Psoas muscle (tissue), 8 donors: Measurements from ENCODE around the gene KRT78. TPM values are rescaled to one million over a fixed set of nuclear protein-coding genes. Genes with fewer than 3 reads are reported as not detected.

Experiments
- ATAC-seq, 4 donors: fragments of 200-7000 bp; cut with Tn5 transposase; one replicate each; pipeline ENCODE4 v1.9.1; 2020; ENCODE audit warnings: moderate library complexity in 3 of 4, mild to moderate bottlenecking in 2 of 4
- DNase-seq, 2 donors: peaks; one replicate each; pipeline ENCODE4 v3.0.0-alpha.2; 2020
- H3K27ac ChIP-seq: fragments of 200-600 bp; one replicate; pipeline ENCODE4 v1.8.0; 2022
- H3K27me3 ChIP-seq, 3 donors: fragments of 200-600 bp in 1 of 3; one replicate each; pipeline versions ENCODE4 v1.6.1 to v1.8.0; 2013 to 2022; ENCODE audit warnings: low read length in 2 of 3, mild to moderate bottlenecking in 2 of 3, moderate library complexity in 1 of 3; ENCODE audit not compliant: insufficient read depth in 3 of 3
- H3K36me3 ChIP-seq, 2 donors: fragments of 200-600 bp in 1 of 2; one replicate each; pipeline versions ENCODE4 v1.6.1 to v1.8.0; 2013 to 2022; ENCODE audit warnings: low read depth in 1 of 2, mild to moderate bottlenecking in 1 of 2, moderate library complexity in 1 of 2; ENCODE audit not compliant: insufficient read depth in 1 of 2
- H3K4me1 ChIP-seq: fragments of 200-600 bp; one replicate; pipeline ENCODE4 v1.8.0; 2022
- H3K4me3 ChIP-seq: fragments of 200-600 bp; one replicate; pipeline ENCODE4 v1.8.0; 2022; ENCODE audit warnings: mild to moderate bottlenecking
- H3K9me3 ChIP-seq: fragments of 200-600 bp; one replicate; pipeline ENCODE4 v1.8.0; 2022
- WGBS, 3 donors: extraction: QIAGEN DNeasy Blood & Tissue Kit; methylation state at CpG; one replicate each; pipeline versions ENCODE4 v1.1.6 to v1.1.7; 2013; 5-methylcytosine and 5-hydroxymethylcytosine counted together
- intact Hi-C, 2 donors: fragments of 100-400 bp; cut with DNase I; formaldehyde crosslinking; loops; one replicate each; pipeline versions ENCODE4 v1.11.0 to v1.14.2; 2022
- polyA plus RNA-seq, 3 donors: library from polyadenylated mRNA; stranded (reverse); fragments of 200-250 nt; gene quantifications; one replicate each; pipeline ENCODE4 v1.2.3, GENCODE V29; 2013
- total RNA-seq, 4 donors: library from RNA; stranded (reverse); fragmentation: NEBNext Ultra II Directional in 2 of 4; extraction: Animal tissue kit (Norgen Biotek cat#: 25700) in 2 of 4; gene quantifications; one replicate each; pipeline versions ENCODE4 v1.2.1 to v1.2.4, GENCODE V29; 2021 to 2023
- TF ChIP-seq, protein P1 (sequence below): fragments of 200-600 bp; IDR thresholded peaks from one replicate; pipeline ENCODE4 v1.8.0; 2022; ENCODE audit warnings: antibody characterized with exemption
- donor health status: healthy with polysubstance abuse.
- donor health status: DM: no; HTN: no; CAD: no; lungs with moderate emphysema.
- donor health status: Bipolar disorder and iron deficiency.
- donor health status: healthy.
- donor health status: DM: yes; HTN: yes; CAD: no.
- donor health status: DM: no; HTN: no; CAD: no.
- donor health status: DM: no; HTN: no; CAD: no.
- donor health status: DM: yes; HTN: yes; CAD: no.

The KRT78 gene
- total and polyA plus RNA-seq, 7 donors = 0.04 TPM; not detected in 6

GRCh38 chr12:52831251-52831650 lies 17.5 kb downstream of the KRT78 start:
- intact Hi-C loops = no loop called here

DNA sequence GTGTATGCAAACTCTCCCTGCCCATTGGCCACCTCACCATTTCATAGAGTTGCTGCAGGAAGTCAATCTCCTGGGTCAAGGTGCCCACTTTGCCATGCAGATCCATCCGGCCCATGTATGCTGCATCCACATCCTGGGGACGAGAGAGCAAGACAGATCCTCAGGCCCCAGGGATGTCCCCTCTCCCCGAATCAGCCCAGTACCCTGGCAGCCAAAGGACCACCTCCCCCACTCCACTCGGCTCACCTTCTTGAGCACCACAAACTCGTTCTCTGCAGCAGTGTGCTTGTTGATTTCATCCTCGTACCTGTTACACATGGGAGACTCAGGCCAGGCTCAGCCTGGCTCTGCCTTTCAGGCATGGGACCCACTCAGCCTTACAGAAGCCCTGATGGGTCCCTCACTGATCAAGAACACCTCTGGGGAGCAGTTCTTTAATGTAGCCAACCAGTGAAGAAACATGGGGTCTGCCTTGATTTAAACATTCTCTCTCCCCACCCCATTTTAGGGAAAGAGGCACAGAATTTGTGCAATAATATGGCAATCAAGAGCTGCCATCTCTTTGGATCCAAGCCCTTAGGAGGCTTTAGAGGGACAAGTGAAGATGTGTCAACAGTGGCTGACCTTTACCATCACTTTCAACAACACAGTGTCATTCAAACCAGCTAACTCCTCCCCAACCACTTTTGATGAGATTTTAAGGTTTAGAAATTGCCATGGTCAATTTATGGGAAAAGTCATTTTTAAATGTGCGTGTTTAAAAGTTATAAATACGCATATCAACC lies 18.6 kb downstream of the KRT78 start:
- DNase-seq (no peak), ATAC-seq (no peak)
- 74 to 79% (median 75%) methylated on average over 8 of the region's 8 CpGs for WGBS, 3 donors
- TF ChIP-seq, protein P1, sequence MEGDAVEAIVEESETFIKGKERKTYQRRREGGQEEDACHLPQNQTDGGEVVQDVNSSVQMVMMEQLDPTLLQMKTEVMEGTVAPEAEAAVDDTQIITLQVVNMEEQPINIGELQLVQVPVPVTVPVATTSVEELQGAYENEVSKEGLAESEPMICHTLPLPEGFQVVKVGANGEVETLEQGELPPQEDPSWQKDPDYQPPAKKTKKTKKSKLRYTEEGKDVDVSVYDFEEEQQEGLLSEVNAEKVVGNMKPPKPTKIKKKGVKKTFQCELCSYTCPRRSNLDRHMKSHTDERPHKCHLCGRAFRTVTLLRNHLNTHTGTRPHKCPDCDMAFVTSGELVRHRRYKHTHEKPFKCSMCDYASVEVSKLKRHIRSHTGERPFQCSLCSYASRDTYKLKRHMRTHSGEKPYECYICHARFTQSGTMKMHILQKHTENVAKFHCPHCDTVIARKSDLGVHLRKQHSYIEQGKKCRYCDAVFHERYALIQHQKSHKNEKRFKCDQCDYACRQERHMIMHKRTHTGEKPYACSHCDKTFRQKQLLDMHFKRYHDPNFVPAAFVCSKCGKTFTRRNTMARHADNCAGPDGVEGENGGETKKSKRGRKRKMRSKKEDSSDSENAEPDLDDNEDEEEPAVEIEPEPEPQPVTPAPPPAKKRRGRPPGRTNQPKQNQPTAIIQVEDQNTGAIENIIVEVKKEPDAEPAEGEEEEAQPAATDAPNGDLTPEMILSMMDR = no peak
- H3K27me3 ChIP-seq = peaks cover 0 to 14% (median 3%) of the 10 kb centered on the region in 3 donors
- H3K27ac ChIP-seq = no peak overlapping the region
- no peaks in the 10 kb centered on the region for H3K4me1 ChIP-seq
- H3K36me3 ChIP-seq = no peaks in the 10 kb centered on the region
- intact Hi-C loops = no loop called here
- H3K4me3 ChIP-seq = no peak overlapping the region
- H3K9me3 ChIP-seq = no peaks in the 10 kb centered on the region

More at GRCh38 chr12:52831251-52831650, 17.5 kb downstream of the KRT78 start:
- WGBS, 3 donors = 74 to 88% (median 81%) methylated on average over 7 of the region's 7 CpGs
- Histone ChIP-seq H3K4me1 (no peaks in the 10 kb centered on the region), H3K27me3 (peaks cover 0 to 19% (median 3%) of the 10 kb centered on the region in 3 donors), H3K27ac (no peak overlapping the region), H3K4me3 (no peak overlapping the region), H3K9me3 (no peaks in the 10 kb centered on the region), H3K36me3 (no peaks in the 10 kb centered on the region)
- TF ChIP-seq, protein P1 = no peak
- no peak for DNase-seq
- no peak for ATAC-seq

GRCh38 chr12:52828591-52829021 lies 20.2 kb downstream of the KRT78 start:
- no peak for ATAC-seq
- intact Hi-C loops = no loop called here
- 19 to 39% (median 31%) methylated on average over 2 of the region's 2 CpGs for WGBS, 3 donors

GRCh38 chr12:52828156-52828555 lies 20.6 kb downstream of the KRT78 start:
- intact Hi-C loops = no loop called here
- no peaks in the 10 kb centered on the region for H3K36me3 ChIP-seq

More at GRCh38 chr12:52828591-52829021, 20.2 kb downstream of the KRT78 start:
- DNase-seq = no peak
- Histone ChIP-seq H3K27ac (no peak overlapping the region), H3K27me3 (peaks cover 0 to 12% (median 3%) of the 10 kb centered on the region in 3 donors), H3K4me3 (no peak overlapping the region), H3K36me3 (no peaks in the 10 kb centered on the region), H3K4me1 (no peaks in the 10 kb centered on the region), H3K9me3 (no peaks in the 10 kb centered on the region)
- TF ChIP-seq, protein P1 = no peak

More at GRCh38 chr12:52828156-52828555, 20.6 kb downstream of the KRT78 start:
- Histone ChIP-seq H3K27me3 (peaks cover 0 to 17% (median 3%) of the 10 kb centered on the region in 3 donors), H3K4me1 (no peaks in the 10 kb centered on the region), H3K4me3 (no peak overlapping the region), H3K27ac (no peak overlapping the region), H3K9me3 (no peaks in the 10 kb centered on the region)
- TF ChIP-seq, protein P1 = no peak
- ATAC-seq = no peak
- no peak for DNase-seq
